Fibroblast of lung (primary cell): ENCODE results near the gene TDG.

Experiments
- CTCF ChIP-seq, 2 donors: IDR thresholded peaks in 1 of 2; conservative IDR thresholded peaks in 1 of 2; 1 replicate in 1 of 2; 2 replicates in 1 of 2; pipeline ENCODE4 v1.5.1; 2011 to 2012; ENCODE audit warnings: low read length in 2 of 2, control low read depth in 1 of 2, inconsistent platforms in 1 of 2, low read depth in 1 of 2, mild to moderate bottlenecking in 1 of 2
- EZH2 ChIP-seq: IDR thresholded peaks from 2 replicates; pipeline ENCODE4 v1.5.1; 2012; ENCODE audit warnings: low read length, control low read depth, mild to moderate bottlenecking; ENCODE audit errors: missing control alignments

- TF ChIP-seq CTCF (conservative IDR thresholded peaks at IDR 0.05 in 1 of 2, IDR thresholded peaks at IDR 0.05 in 1 of 2; ENCODE audit: low read depth in 1 of 2, low read length in 2 of 2) (no peak), EZH2 (no peak)
Observed at GRCh38 chr12:103975368-103975767, 9.7 kb downstream of the TDG start.
